Esophagus squamous epithelium (tissue), 5 donors: ENCODE measurements around the gene TCF12. TPM values are rescaled to one million over a fixed set of nuclear protein-coding genes. Genes with fewer than 3 reads are reported as not detected.
A peak's percentile ranks its signal among the peaks of the same experiment; 100 is the strongest.

Experiments used
- DNase-seq: peaks from one replicate; lab custom pipeline; 2025; lab: John Stamatoyannopoulos, UW
- H3K27ac ChIP-seq, 4 donors: fragments of 200-600 bp; sonication (generic); one replicate each; pipeline ENCODE4 v1.5.1; 2016 to 2019; ENCODE audit warnings: mild to moderate bottlenecking in 1 of 4
- H3K27me3 ChIP-seq, 4 donors: fragments of 200-600 bp; sonication (generic); 1 replicate in 3 of 4; 2 replicates in 1 of 4; pipeline versions ENCODE4 v1.5.1 to v1.6.0; 2017 to 2021; ENCODE audit warnings: antibody characterized with exemption in 1 of 4
- H3K36me3 ChIP-seq, 3 donors: fragments of 200-600 bp; sonication (generic); one replicate each; pipeline ENCODE4 v1.5.1; 2016 to 2019
- H3K4me1 ChIP-seq, 3 donors: fragments of 200-600 bp; sonication (generic); one replicate each; pipeline ENCODE4 v1.5.1; 2017 to 2019
- H3K4me3 ChIP-seq, 4 donors: fragments of 200-600 bp; sonication (generic); 1 replicate in 3 of 4; 2 replicates in 1 of 4; pipeline ENCODE4 v1.5.1; 2016 to 2019; ENCODE audit warnings: mild to moderate bottlenecking in 2 of 4, moderate library complexity in 1 of 4
- H3K9me3 ChIP-seq, 3 donors: fragments of 200-600 bp; sonication (generic); one replicate each; pipeline ENCODE4 v1.5.1; 2016 to 2019
- CTCF ChIP-seq, 6 experiments: fragments of 450-650 bp in 4 of 6; fragments of 200-600 bp in 2 of 6; sonication (generic) in 2 of 6; IDR thresholded peaks; one replicate each; pipeline ENCODE4 v1.5.1; 2016 to 2019; ENCODE audit warnings: antibody characterized with exemption in 6 of 6, mild to moderate bottlenecking in 4 of 6, moderate library complexity in 4 of 6
- POLR2A ChIP-seq, 4 donors: fragments of 450-650 bp; IDR thresholded peaks; one replicate each; pipeline ENCODE4 v1.6.1; 2017; ENCODE audit warnings: antibody characterized with exemption in 4 of 4, mild to moderate bottlenecking in 4 of 4, moderate library complexity in 3 of 4
- WGBS, 2 donors: methylation state at CpG; one replicate each; pipeline ENCODE4 v1.1.5; 2018; 5-methylcytosine and 5-hydroxymethylcytosine counted together
- intact Hi-C: fragments of 100-400 bp; cut with DNase I; formaldehyde crosslinking; loops from one replicate; pipeline ENCODE4 v1.15.0; 2022
- total RNA-seq, 4 donors: library from RNA; depleted of rRNA; stranded (reverse); fragments of >200 nt; gene quantifications; one replicate each; pipeline ENCODE4 v1.1.0, GENCODE V29; 2016
- donor health status: DM: yes; HTN: yes; CAD: no.

TCF12 gene
- total RNA-seq, 4 donors from 2014 or later = 28.5 to 90.4 (median 51.3) TPM

DNA sequence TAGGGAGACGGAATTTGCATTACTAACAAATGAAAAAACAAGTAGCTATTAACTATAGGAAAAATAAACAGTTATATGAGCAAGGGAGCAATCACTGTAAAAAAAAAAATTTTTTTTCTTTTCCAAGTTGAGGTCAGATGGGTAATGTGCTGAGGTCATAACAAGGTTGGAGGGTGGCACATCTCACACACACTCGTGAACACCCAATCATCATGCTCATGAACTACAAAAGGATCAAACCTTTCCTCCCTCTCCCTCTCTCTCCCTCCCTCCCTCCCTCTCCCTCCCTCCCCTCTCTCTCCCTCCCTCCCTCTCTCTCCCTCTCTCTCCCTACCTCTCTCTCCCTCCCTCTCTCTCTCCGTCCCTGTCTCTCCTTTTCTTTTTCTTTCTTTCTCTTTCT, 360.0 kb downstream of the TCF12 start:
- Histone ChIP-seq H3K9me3 (no peaks in the 10 kb centered on the region), H3K36me3 (peaks cover 0 to 93% (median 0%) of the 10 kb centered on the region in 3 donors), H3K27ac (no peak overlapping the region), H3K4me3 (no peak overlapping the region), H3K27me3 (no peaks in the 10 kb centered on the region), H3K4me1 (peaks cover 0 to 6% (median 0%) of the 10 kb centered on the region in 3 donors)
- TF ChIP-seq CTCF (IDR thresholded peaks at IDR 0.05) = no peak
- no peak for TF ChIP-seq POLR2A (IDR thresholded peaks at IDR 0.05)
- no peak for DNase-seq
- intact Hi-C loops = no loop called here
- WGBS, 2 donors = 74 to 88% methylated on average over 3 of the region's 3 CpGs

GRCh38 chr15:57280464-57280863, 362.0 kb downstream of the TCF12 start:
- H3K36me3 ChIP-seq = peaks cover 0 to 93% (median 5%) of the 10 kb centered on the region in 3 donors
- WGBS, 2 donors = 92 to 98% methylated on average over 3 of the region's 3 CpGs

GRCh38 chr15:57281321-57281720, 362.9 kb downstream of the TCF12 start:
- TF ChIP-seq CTCF (IDR thresholded peaks at IDR 0.05) (no peak), POLR2A (IDR thresholded peaks at IDR 0.05) (peak in 1 of 4 donors; percentile 25)
- peaks cover 0 to 93% (median 10%) of the 10 kb centered on the region in 3 donors for H3K36me3 ChIP-seq
- no peaks in the 10 kb centered on the region for H3K4me1 ChIP-seq
- H3K27ac ChIP-seq = no peak overlapping the region
- DNase-seq = no peak
- H3K4me3 ChIP-seq = no peak overlapping the region
- intact Hi-C loops = no loop called here
- WGBS, 2 donors = 87 to 88% methylated on average over 8 of the region's 8 CpGs
- H3K27me3 ChIP-seq = no peaks in the 10 kb centered on the region
- no peaks in the 10 kb centered on the region for H3K9me3 ChIP-seq

More at GRCh38 chr15:57280464-57280863, 362.0 kb downstream of the TCF12 start:
- no peaks in the 10 kb centered on the region for H3K27me3 ChIP-seq
- H3K27ac ChIP-seq = no peak overlapping the region
- no peaks in the 10 kb centered on the region for H3K4me1 ChIP-seq
- DNase-seq = no peak
- no peaks in the 10 kb centered on the region for H3K9me3 ChIP-seq
- intact Hi-C loops = no loop called here
- H3K4me3 ChIP-seq = no peak overlapping the region
- TF ChIP-seq CTCF (IDR thresholded peaks at IDR 0.05) = no peak
- no peak for TF ChIP-seq POLR2A (IDR thresholded peaks at IDR 0.05)

DNA sequence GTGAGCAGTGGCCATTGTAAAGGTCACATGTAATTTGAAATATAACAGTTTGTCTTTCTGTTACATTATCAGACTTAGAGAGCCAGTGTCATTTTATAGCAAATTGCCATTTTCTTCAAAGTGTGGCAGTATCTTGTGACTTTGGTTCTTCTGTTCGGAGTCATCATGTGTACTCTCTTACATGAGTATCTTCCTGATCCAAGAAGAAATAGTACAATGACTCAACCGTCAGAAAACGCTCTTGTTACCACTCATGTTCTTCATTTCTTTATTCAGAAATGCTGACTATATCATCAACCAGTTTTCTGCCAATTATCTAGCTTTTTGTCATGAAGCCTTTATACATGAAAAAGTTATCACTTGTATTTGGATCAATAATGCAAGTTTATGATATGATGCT, 364.2 kb downstream of the TCF12 start:
- H3K36me3 ChIP-seq = peaks cover 0 to 94% (median 10%) of the 10 kb centered on the region in 3 donors
- H3K4me1 ChIP-seq = no peaks in the 10 kb centered on the region
- no peaks in the 10 kb centered on the region for H3K9me3 ChIP-seq
- intact Hi-C loops = no loop called here
- no peaks in the 10 kb centered on the region for H3K27me3 ChIP-seq
- TF ChIP-seq POLR2A (IDR thresholded peaks at IDR 0.05) = no peak
- no peak for TF ChIP-seq CTCF (IDR thresholded peaks at IDR 0.05)
- peak overlapping the region in 1 of 4 donors; percentile 23 for H3K27ac ChIP-seq
- WGBS, 2 donors = 73 to 79% methylated on average over 3 of the region's 3 CpGs
- H3K4me3 ChIP-seq = no peak overlapping the region
- no peak for DNase-seq

DNA sequence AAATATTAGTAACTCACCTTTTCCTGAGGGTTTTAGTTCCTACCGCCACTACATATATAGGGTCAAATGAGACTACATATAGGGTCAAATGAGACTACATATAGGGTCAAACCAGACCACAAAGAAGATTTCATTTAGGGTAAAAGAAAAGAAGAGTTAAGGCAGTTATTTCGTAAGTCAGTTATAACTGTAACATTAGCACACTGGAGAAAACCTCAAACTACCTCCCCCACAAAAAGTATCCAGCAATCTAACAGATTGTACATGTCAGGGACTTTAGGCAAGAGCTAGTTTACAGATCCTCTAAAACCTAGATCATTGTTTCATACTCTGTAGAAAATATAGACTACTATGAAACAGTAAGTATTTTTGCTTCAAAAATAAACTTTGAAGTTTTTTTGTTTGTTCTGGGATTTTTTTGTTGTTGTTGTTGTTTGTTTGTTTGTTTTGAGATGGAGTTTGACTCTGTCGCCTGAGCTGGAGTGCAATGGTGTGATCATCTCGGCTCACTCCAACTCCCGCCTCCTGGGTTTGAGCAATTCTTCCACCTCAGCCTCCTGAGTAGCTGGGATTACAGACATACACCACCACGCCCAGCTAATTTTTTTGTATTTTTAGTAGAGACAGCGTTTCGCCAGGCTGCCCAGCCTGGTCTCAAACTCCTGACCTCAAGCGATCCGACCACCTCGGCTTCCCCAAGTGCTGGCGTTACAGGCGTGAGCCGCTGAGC, 365.5 kb downstream of the TCF12 start:
- TF ChIP-seq CTCF (IDR thresholded peaks at IDR 0.05) = no peak
- Histone ChIP-seq H3K36me3 (peaks cover 0 to 96% (median 10%) of the 10 kb centered on the region in 3 donors), H3K9me3 (no peaks in the 10 kb centered on the region), H3K4me3 (no peak overlapping the region), H3K27ac (peak overlapping the region in 1 of 4 donors; percentile 23), H3K4me1 (no peaks in the 10 kb centered on the region), H3K27me3 (no peaks in the 10 kb centered on the region)
- 74 to 82% methylated on average over 14 of the region's 14 CpGs for WGBS, 2 donors
- intact Hi-C loops = no loop called here
- DNase-seq = no peak
